GM18861 (cell line): ENCODE results near the gene SAMMSON.

Experiments
- ATAC-seq: cut with Tn5 transposase; IDR thresholded peaks from one replicate; pipeline ENCODE4 v1.9.1; 2021; ENCODE audit not compliant: unreplicated experiment

The SAMMSON gene

GRCh38 chr3:69999140-70000027, at the start of gene SAMMSON:
Gene SAMMSON (plus strand): TSS chr3:69999733.
- ATAC-seq = no peak

DNA sequence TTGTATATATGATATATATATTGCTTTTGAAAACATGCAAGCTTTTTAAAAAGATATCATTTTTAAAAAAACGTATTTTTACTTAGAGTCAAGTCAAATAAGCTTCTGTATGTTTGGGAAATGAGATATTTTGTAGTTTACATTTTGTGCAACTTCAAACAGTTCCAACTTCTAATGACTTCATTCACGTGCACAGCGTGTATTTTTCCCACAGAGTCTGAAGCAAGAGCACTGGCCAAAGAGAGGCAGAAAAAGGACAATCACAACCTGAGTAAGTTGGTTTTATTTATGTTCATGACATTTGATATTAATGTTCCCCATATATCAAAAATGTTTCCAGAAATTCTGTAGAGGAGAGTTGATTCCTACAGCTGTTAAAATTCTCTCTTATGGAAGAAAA, 47.9 kb upstream of the SAMMSON start:
- ATAC-seq = no peak

- ATAC-seq = no peak
These were observed 40.0 kb upstream of the SAMMSON start for GRCh38 chr3:69959581-69959980.

DNA sequence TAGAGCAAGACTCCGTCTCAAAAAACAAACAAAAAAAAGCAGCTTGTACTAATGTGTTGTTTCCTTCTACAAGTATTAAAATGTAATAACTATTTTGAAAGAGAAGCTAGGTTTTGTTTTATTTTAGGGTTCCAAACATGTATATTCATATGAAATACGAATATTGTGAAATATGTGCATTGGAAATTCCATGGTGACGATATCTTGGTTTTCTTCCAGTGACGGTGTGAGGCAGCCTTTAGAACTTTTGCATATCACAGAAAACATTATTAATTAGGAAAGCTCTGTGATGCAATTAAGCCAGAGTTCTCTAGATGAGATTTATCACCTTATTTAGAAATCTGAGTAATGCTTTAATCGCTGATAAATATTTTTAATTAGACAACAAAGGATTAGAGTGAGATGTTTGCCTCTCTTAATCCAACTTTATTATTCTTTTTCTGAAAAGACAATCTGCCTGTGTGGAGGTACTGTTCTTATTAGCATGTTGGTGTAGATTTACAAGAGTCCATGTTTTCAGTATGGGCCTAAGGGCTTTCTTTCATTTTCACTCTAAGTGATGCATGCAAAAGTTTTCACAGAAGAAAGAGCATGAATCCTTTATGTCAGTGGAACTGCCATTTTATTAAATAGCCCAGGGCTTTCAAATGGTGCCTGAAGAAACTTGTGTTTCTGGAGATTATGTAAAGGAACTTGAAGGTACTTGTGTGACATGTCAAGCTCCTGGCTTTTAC, 37.7 kb upstream of the SAMMSON start:
- no peak for ATAC-seq

DNA sequence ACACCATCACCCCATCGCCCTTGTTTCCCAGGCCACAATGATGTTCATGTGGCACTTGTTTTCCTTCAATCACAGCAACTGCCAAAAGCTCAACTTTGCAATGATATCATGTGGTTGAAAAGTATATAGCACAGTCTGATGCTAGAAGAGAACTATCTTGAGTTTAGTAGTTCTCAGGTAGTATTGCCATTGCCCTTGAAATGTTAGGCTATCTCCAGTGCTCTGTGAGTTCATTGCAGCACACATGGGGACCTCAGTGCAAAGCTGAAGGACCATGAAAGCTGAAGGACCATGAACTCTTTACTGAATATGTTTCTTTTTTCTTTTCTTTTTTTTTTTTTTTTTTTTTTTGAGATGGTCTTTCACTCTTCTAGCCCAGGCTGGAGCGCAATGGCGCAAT, 35.9 kb upstream of the SAMMSON start:
- ATAC-seq = no peak

DNA sequence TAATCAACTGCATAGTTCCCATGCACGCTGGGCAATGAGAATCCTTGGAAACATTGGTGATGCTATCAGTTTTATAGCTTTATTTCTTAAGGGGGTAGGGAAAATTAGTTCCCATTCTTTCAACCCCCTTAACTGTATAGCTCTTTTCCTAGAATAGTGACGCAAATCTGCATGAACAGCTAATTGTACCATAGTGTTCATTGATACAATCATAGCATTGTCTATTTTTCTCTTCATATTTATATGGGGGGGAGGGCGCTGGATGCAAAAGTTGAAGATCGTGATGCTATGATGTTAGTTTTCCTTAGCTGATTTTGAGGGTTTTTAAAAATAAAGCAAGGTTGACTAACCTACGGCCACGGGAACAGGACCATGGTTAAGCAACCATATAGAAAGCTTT, 32.4 kb upstream of the SAMMSON start:
- ATAC-seq = no peak

- ATAC-seq = no peak
These were observed 28.7 kb upstream of the SAMMSON start for GRCh38 chr3:69970827-69971226.

DNA sequence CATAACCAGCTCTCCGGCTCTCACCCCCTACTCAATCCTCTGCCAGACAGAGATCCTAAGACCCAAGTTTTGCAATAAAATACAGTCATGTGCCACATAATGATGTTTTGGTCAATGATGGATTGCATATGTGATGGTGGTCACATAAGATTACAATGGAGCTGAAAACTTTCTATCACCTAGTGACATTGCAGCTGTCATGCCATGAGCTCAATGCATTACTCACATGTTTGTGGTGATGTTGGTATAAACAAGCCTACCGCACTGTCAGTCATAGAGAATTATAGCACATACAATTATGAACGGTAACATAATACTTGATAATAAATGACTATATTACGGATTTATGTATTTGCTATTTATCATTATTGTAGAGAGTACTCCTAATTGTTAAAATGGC, 26.9 kb upstream of the SAMMSON start:
- ATAC-seq = no peak

- ATAC-seq = no peak
These were observed 23.5 kb upstream of the SAMMSON start for GRCh38 chr3:69976021-69976420.

GRCh38 chr3:69983546-69984265, 15.8 kb upstream of the SAMMSON start:
- no peak for ATAC-seq

GRCh38 chr3:69985266-69985665, 14.3 kb upstream of the SAMMSON start:
- ATAC-seq = no peak

GRCh38 chr3:69986419-69986818, 13.1 kb upstream of the SAMMSON start:
- peak; percentile 69 for ATAC-seq

DNA sequence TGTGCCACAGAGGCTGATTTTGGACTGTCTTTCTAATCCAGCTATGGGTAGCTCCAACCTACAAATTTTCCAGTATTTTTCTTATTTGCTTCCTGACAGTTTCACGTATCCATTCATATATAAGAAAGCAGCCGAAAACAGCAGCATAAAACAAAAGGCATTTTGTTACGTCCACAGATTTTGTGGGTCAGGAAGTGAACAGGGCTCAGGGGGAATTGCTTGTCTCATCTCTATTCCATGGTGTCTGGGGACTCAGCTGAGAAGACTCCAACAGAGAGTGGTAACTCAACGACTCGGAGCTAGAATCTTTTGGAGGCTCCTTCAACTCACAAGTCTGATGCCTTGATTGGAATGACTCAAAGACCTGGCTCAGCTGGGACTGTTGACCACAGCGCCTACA, 11.7 kb upstream of the SAMMSON start:
- ATAC-seq = no peak

DNA sequence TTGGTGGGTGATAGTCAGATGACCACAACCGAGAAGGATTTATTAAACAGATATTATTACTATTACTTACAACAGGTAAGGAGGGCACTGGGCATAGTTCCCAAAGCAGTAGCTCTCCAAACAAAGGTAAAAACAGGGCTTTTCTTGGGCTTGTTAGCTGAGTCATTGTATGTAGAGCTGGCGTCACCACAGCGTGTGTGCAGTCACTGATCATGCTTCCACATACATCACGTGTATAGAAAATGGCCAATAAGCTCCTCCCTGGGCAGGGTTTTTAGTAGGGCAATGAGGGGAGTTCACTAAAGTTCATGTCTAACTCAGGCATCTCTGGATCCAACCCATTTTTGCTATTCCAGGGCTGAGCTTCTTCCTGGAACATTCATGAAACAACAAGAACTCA, 5.8 kb upstream of the SAMMSON start:
- no peak for ATAC-seq

DNA sequence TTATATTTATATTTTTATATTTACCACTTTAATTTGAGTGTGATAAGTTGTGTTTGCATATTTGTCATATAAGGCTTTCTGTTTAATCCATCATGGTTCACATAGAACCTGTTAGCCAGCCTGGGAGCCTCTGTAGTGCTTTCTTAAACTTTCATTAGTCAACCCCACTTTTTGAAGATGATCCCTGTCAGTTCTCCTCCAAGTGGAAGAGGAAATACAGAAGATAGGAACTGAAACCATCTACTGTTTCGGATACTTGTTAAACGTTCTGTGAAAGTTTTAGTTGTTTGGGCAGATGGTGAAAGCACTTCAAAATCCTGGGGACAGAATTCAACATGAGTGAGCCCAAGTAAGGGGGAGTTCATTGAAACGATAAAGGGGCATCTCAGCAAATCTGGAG, 4.6 kb upstream of the SAMMSON start:
- no peak for ATAC-seq

- ATAC-seq = no peak
These were observed 1.8 kb upstream of the SAMMSON start for GRCh38 chr3:69997631-69998307.

GRCh38 chr3:69998759-69999139, 784 bp upstream of the SAMMSON start:
- no peak for ATAC-seq

DNA sequence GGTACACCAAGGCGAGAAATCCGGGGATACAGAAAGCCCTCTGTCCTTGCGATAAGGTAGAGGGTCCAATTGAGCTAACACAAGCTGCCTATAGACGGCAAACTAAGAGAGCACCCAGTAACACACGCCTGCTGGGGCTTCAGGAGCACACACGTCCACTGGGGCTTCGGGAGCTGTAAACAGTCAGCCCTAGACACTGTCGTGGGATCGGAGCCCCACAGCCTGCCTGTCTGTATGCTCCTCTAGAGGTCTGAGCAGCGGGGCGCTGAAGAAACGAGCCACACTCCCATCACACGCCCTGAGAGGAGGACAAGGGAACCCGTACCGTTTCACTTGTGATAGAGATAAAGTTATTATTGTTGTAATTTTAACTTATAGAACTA, 486 bp downstream of the SAMMSON start:
- ATAC-seq = no peak

DNA sequence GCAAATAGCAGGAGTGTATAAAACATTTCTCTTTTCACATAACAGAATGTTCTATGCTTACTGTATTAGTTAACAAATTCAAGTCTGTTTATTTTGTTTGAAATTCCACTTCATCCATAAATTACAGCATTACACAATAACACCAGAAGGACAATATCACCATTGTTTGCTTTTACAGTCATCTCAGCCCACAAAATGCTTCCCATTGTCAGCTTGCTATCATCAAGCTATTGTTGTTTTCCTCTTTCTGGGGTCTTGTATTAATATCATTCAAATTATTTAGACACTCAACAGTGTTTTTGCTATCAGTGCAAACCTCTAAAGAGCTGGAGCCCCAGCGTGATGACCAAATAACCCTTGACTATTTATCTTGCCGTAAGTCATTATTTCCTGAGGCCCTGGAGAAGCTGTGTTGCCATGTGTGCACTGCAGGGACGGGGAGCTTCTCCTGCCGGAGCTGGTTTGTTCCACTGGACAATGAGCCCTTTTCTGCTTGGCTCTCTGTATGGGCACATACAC, 1.1 kb downstream of the SAMMSON start:
- ATAC-seq = no peak

GRCh38 chr3:70003119-70003518, 3.6 kb downstream of the SAMMSON start:
- ATAC-seq = no peak

DNA sequence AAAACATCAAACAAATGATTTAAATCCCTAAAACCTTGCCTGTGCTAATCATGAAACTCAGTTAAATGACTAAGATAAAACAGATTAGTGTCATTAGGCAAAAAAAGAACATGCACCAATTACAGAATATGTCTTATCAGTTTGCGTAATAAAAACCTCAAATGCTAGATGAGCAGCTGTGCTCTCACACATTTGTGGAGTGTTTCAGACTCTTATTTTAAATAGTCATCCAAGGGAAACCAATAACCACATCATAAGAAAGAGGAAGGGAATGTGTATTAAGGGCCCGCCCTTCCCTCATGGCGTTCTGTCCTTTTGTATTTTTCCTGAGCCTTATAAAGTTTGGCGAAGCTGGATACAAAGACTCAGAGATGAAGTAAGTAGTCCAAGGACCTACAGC, 6.6 kb downstream of the SAMMSON start:
- ATAC-seq = no peak
